ENCODE results near the gene COL7A1. TPM values are rescaled to one million over a fixed set of nuclear protein-coding genes. Genes with fewer than 3 reads are reported as not detected.

The COL7A1 gene
- total RNA-seq, 1 experiment from 2014 or later = 8.1 TPM

- TF ChIP-seq, protein P1, sequence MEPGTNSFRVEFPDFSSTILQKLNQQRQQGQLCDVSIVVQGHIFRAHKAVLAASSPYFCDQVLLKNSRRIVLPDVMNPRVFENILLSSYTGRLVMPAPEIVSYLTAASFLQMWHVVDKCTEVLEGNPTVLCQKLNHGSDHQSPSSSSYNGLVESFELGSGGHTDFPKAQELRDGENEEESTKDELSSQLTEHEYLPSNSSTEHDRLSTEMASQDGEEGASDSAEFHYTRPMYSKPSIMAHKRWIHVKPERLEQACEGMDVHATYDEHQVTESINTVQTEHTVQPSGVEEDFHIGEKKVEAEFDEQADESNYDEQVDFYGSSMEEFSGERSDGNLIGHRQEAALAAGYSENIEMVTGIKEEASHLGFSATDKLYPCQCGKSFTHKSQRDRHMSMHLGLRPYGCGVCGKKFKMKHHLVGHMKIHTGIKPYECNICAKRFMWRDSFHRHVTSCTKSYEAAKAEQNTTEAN (CRISPR knock-in tag; IDR thresholded peaks at IDR 0.05) = peak; percentile 67
- no peak for TF ChIP-seq ZNF416 (CRISPR knock-in tag; IDR thresholded peaks at IDR 0.05)
- no peak; the same call in 1 of the 2 replicates for TF ChIP-seq AFF4 (CRISPR knock-in tag; IDR thresholded peaks at IDR 0.05; ENCODE audit: borderline replicate concordance)
- no peak for TF ChIP-seq NR2C2 (CRISPR knock-in tag; IDR thresholded peaks at IDR 0.05)
- TF ChIP-seq, protein P2, sequence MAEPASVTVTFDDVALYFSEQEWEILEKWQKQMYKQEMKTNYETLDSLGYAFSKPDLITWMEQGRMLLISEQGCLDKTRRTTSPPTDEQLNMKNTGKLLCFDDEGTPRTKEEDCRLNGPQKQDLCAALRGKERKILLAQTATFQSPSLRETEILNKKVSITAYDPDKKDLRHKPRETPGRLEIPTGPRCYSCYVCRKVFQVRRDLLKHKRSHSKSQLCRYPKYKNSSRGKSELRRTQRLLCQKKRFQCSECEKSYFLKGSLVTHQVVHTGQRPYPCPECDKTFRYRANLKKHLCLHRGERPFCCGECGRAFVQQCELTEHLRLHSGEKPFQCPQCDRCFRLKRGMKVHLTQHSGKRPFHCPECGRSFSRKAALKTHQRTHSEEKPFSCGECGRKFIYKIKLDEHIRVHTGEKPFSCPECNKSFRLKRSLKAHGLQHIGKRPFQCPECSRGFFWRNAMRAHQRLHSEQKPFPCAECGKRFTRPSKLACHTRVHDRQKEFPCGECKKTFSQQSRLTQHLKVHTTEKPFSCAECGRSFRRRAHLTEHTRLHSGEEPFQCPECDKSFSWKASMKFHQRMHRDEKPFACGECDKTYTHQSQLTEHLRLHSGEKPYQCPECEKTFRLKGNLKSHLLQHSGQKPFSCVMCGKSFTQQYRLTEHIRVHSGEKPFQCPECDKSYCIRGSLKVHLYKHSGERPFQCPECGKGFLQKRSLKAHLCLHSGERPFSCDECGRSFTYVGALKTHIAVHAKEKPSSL (CRISPR knock-in tag; conservative IDR thresholded peaks at IDR 0.05) = no peak
- no peak for TF ChIP-seq ZNF232 (CRISPR knock-in tag; IDR thresholded peaks at IDR 0.05)
- TF ChIP-seq SP1 (CRISPR knock-in tag; conservative IDR thresholded peaks at IDR 0.05) = peak; percentile 90
- no peak for TF ChIP-seq GRHL2 (CRISPR knock-in tag; IDR thresholded peaks at IDR 0.05; ENCODE audit: insufficient replicate concordance, severe bottlenecking)
- TF ChIP-seq ZNF671 (CRISPR knock-in tag; IDR thresholded peaks at IDR 0.05) = no peak
- TF ChIP-seq ZNF121 (CRISPR knock-in tag; IDR thresholded peaks at IDR 0.05) = peak; percentile 63
- TF ChIP-seq NR1H2 (CRISPR knock-in tag; IDR thresholded peaks at IDR 0.05) = no peak
- peak; percentile 71; the same call in 1 of the 2 replicates for TF ChIP-seq ZNF263 (CRISPR knock-in tag; IDR thresholded peaks at IDR 0.05; ENCODE audit: low read depth)
- no peak; the same call in 1 of the 2 replicates for TF ChIP-seq SMAD3 (CRISPR knock-in tag; IDR thresholded peaks at IDR 0.05; ENCODE audit: borderline replicate concordance)
- no peak for TF ChIP-seq EMX1 (CRISPR knock-in tag; IDR thresholded peaks at IDR 0.05)
- TF ChIP-seq FOXJ3 (CRISPR knock-in tag; IDR thresholded peaks at IDR 0.05; ENCODE audit: borderline replicate concordance) = no peak
- peak; percentile 79 for TF ChIP-seq TP53 (CRISPR knock-in tag; IDR thresholded peaks at IDR 0.05)
- TF ChIP-seq FOXK1 (CRISPR knock-in tag; IDR thresholded peaks at IDR 0.05) = peak; percentile 94
- TF ChIP-seq TCF7 (CRISPR knock-in tag; IDR thresholded peaks at IDR 0.05; ENCODE audit: low read depth) = peak; percentile 77; the same call in 1 of the 2 replicates
- TF ChIP-seq, protein P3, sequence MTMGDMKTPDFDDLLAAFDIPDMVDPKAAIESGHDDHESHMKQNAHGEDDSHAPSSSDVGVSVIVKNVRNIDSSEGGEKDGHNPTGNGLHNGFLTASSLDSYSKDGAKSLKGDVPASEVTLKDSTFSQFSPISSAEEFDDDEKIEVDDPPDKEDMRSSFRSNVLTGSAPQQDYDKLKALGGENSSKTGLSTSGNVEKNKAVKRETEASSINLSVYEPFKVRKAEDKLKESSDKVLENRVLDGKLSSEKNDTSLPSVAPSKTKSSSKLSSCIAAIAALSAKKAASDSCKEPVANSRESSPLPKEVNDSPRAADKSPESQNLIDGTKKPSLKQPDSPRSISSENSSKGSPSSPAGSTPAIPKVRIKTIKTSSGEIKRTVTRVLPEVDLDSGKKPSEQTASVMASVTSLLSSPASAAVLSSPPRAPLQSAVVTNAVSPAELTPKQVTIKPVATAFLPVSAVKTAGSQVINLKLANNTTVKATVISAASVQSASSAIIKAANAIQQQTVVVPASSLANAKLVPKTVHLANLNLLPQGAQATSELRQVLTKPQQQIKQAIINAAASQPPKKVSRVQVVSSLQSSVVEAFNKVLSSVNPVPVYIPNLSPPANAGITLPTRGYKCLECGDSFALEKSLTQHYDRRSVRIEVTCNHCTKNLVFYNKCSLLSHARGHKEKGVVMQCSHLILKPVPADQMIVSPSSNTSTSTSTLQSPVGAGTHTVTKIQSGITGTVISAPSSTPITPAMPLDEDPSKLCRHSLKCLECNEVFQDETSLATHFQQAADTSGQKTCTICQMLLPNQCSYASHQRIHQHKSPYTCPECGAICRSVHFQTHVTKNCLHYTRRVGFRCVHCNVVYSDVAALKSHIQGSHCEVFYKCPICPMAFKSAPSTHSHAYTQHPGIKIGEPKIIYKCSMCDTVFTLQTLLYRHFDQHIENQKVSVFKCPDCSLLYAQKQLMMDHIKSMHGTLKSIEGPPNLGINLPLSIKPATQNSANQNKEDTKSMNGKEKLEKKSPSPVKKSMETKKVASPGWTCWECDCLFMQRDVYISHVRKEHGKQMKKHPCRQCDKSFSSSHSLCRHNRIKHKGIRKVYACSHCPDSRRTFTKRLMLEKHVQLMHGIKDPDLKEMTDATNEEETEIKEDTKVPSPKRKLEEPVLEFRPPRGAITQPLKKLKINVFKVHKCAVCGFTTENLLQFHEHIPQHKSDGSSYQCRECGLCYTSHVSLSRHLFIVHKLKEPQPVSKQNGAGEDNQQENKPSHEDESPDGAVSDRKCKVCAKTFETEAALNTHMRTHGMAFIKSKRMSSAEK (CRISPR knock-in tag; IDR thresholded peaks at IDR 0.05; ENCODE audit: borderline replicate concordance) = no peak
- peak; percentile 38; the same call in 1 of the 2 replicates for TF ChIP-seq USF1 (CRISPR knock-in tag; IDR thresholded peaks at IDR 0.05)
- TF ChIP-seq JUN (CRISPR knock-in tag; IDR thresholded peaks at IDR 0.05) = 0 out of 2 replicates have a peak, but pooled peaks have one; percentile 19
- TF ChIP-seq TEAD4 (CRISPR knock-in tag; IDR thresholded peaks at IDR 0.05) = no peak; the same call in 1 of the 2 replicates
- TF ChIP-seq ATF1 (CRISPR knock-in tag; IDR thresholded peaks at IDR 0.05) = 0 out of 2 replicates have a peak, but pooled peaks have one; percentile 68
- TF ChIP-seq MYBL2 (CRISPR knock-in tag; IDR thresholded peaks at IDR 0.05) = no peak
- no peak for TF ChIP-seq CREB1 (CRISPR knock-in tag; IDR thresholded peaks at IDR 0.05)
- no peak for TF ChIP-seq SMAD4 (CRISPR knock-in tag; IDR thresholded peaks at IDR 0.05)
- no peak for TF ChIP-seq PRRX2 (CRISPR knock-in tag; IDR thresholded peaks at IDR 0.05)
Observed at GRCh38 chr3:48609088-48610005, 14.2 kb upstream of the COL7A1 start, which contains the start of gene UQCRC1 (continued).
